ENCODE results near the gene DBNL.
"Not testable (repeated sequence)": the region's sequence is repeated elsewhere in the genome, so short reads cannot be mapped to it uniquely, and the experiment has no call there.

DBNL gene

DNA sequence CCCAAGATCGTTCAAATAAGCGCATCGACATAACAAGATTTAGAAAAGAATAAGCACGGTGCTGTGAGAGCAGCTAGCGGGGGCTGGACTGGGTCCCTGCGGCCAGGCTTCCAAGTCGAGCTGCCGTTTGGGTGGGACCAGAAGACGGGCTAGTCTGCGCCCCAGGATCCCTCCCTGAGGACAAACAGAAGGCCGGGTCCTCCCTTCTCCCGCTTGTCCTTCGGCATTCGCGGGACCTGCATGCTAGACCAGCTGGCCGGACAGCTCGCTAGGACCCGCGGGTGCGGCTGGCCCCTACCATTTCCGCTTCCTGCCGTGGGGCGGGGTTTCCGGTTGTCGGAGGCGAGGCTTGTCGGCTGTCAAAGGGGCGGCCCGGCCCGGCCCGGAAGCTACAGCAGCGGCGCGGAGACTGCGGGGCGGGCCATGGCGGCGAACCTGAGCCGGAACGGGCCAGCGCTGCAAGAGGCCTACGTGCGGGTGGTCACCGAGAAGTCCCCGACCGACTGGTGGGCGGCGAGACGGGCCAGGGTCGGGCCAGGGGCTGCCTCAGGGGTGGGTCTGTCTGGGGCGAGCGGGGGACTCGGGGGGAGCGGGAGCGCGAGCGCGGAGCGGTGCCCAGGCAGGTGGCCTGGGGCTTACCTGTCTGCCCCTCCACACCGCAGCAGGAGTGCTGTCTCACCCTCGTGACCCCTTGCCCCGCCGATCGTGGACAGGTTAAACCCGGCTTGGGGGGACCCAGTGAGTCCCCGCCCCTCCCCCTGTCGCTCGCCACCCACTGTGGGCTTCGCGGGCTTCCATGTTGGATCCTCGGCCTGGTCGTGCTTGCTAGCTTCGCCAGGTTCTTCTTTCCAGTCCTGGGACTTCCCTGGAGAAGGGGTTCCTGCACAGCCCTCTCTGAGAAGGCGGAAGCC, at the start of gene DBNL:
Gene DBNL, plus strand, starts transcription at position 388 of the 911 bp plus-strand sequence. Its CDS starts 36 bp downstream, at position 424.
- TF ChIP-seq, protein P1, sequence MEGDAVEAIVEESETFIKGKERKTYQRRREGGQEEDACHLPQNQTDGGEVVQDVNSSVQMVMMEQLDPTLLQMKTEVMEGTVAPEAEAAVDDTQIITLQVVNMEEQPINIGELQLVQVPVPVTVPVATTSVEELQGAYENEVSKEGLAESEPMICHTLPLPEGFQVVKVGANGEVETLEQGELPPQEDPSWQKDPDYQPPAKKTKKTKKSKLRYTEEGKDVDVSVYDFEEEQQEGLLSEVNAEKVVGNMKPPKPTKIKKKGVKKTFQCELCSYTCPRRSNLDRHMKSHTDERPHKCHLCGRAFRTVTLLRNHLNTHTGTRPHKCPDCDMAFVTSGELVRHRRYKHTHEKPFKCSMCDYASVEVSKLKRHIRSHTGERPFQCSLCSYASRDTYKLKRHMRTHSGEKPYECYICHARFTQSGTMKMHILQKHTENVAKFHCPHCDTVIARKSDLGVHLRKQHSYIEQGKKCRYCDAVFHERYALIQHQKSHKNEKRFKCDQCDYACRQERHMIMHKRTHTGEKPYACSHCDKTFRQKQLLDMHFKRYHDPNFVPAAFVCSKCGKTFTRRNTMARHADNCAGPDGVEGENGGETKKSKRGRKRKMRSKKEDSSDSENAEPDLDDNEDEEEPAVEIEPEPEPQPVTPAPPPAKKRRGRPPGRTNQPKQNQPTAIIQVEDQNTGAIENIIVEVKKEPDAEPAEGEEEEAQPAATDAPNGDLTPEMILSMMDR (IDR thresholded peaks at IDR 0.05; ENCODE audit: insufficient read depth, missing control alignments) = no peak
- FAIRE-seq (no peak), DNase-seq (ENCODE audit: insufficient read length, low spot score) (peak; percentile 89)

DNA sequence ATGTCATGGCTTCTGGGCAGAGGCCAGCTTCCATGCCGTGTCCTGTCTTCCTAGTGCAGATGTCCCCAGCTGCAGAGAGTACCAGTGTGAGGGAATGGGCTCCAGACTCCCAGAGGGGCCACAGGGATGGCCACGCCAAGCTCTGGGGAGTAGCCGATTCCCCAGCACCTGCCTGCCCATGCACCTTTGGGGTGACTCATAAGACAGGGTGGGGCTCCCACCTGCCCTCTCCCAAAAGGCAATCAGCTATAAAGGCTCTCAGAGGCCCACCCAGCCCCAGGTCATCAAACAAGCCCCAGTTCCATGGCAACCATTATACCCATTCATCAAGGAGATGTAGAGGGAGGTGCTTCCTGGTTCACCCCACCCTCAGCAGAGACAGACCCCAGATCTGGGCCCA, 47.0 kb upstream of the DBNL start, which contains the start of gene SPDYE1:
Gene SPDYE1, plus strand, starts transcription at position 366 of the 400 bp plus-strand sequence. CDS start 2,053 bp downstream, outside the sequence.
- FAIRE-seq; DNase-seq (ENCODE audit: insufficient read length, low spot score): not testable (repeated sequence)

DNA sequence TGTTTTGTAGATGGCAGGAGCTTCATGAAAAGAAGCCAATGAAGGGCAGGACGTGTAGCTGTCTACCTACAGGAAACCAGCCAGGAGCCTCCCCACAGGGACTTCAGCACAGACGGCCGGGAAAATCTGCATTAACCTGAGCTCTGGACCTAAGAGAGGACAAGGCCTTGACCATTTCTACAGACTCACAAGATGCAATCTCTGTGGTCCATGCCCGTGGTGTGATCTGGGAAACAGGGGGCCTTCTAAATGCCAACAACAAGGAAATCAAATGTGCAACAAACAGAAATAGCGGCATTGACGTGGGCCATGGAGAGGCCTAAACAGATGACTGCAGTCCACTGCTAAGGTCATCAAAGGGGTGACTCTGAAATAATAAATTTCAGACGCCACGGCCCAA, 32.4 kb upstream of the DBNL start:
- FAIRE-seq; DNase-seq (ENCODE audit: insufficient read length, low spot score): not testable (repeated sequence)

DNA sequence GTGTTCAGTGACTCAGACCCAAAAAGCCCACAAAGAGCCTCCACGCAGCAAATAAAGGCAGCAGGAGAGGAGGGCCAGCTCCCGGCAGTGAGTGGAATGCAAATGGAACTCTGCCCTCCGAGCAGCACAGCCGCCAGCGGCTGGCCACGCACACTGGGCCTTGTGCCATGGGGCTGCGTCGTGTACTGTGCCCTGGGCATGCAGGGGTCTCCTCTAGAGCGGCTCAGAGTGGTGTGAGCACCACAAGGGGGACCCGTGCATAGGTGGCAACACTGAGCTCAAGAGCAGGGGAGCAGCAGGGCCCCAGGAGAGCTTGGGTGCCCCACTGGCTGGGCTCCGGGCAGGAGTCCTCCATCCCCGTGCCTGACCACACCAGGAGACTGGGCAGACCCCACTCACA, 29.4 kb upstream of the DBNL start:
- DNase-seq (ENCODE audit: insufficient read length, low spot score); FAIRE-seq: not testable (repeated sequence)

DNA sequence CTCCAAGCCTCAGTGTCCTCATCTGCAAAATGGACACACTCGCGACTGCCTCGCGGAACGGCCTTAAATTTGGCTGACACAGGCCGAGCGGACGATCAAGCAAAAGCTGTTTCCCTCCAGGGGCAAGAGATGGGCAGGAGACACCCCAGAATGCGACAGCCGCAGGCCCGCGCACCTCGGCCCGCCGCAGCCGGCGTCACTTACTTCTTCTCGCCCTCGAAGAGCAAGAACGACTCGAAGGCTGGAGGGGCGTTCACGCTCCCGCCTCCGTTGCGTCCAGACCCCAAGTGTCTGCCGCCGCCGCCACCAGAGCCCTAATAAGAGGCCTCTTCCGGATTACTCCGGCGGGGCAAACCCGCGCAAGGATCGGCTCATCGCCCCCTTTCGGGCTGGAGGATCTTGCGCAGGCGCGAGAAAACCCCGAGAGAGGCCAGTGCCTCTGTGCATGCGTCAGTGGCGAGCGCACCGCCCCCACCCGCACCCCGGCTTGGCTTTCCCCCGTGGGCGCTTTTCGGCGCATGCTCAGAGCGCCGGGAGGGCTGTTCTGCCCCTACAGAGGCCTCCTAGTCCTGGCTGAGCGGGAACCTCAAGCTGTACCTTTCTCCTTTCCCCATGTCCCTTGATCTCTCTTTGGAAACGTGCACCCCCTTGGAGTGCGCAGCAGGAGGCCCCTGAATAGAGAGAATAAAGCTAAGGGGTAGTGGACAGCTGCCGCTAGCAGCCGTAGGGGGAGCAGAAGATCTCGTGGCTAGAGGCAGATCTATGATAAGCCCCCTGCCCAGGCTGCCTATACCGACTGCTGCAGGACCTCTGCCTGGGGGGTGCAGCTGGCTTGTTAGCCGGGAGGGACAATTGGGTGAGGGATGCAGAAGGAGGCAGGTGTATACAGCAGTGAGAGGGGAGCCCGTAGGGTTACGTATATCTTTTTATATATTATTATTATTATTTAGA, 25.4 kb upstream of the DBNL start:
- not testable (repeated sequence) for FAIRE-seq
- peak; percentile 91 for DNase-seq (ENCODE audit: insufficient read length, low spot score)
- TF ChIP-seq, protein P1 (IDR thresholded peaks at IDR 0.05; ENCODE audit: insufficient read depth, missing control alignments) = peak; percentile 62

DNA sequence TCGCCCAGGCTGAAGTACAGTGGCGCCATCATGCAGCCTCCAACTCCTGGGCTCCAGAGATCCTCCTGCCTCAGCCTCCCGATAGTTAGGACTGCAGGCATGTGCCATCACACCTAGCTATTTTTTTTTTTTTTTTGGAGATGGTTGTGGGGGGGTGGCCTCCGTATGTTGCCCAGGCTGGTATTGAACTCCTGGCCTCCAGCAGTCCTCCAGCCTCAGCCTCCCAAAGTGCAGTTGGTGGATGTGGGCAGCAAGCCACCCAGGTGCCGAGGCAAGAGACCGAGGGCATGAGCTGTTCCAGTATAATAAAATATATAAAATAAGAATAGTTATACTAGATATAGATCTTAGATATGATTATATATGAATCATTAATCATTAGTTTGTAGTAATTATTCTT, 24.7 kb upstream of the DBNL start:
- DNase-seq (ENCODE audit: insufficient read length, low spot score); FAIRE-seq: not testable (repeated sequence)

DNA sequence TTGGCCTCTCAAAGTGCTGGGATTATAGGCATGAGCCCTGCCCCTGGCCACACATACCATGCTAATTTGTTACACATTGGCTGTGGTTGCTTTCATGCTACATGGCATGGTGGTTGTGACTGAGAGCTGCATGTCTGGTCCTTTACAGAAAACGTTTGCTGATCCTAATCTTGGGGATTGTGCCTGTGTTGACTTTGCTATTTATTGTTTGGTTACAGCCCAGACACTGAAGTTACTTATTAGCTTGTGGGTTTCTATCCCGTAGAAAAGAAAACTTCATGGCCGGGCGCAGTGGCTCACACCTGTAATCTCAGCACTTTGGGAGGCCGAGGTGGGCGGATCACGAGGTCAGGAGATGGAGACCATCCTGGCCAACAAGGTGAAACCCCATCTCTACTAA, 22.4 kb upstream of the DBNL start:
- DNase-seq (ENCODE audit: insufficient read length, low spot score); FAIRE-seq: not testable (repeated sequence)

DNA sequence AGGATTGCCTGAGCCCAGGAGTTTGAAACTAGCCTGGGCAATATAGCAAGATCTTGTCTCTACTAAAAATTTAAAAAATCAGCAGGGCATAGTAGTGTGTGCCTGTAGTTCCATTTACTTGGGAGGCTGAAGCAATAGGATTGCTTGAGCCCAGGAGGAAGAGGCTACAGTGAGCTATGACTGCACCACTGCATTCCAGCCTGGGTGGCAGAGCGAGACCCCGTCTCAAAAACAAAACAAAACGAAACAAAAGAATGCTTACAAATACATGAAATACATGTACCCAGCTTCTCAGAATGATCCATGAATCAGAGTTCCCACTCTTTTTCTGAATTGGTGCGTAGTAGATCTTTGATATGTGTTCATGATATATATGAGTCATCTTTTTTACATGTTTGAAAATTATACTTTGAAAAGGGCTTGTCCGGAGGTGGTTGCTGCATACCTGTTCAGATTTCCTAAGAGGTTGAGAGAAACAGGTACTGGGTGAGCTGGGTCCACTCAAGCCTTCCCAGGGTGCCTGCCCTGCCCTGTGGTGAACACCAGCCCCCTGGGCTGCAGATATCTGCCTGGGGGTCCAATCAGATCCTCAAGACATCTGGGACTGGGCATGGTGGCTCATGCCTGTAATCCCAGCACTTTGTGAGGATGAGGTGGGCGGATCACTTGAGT, 21.6 kb upstream of the DBNL start:
- FAIRE-seq; DNase-seq (ENCODE audit: insufficient read length, low spot score): not testable (repeated sequence)

DNA sequence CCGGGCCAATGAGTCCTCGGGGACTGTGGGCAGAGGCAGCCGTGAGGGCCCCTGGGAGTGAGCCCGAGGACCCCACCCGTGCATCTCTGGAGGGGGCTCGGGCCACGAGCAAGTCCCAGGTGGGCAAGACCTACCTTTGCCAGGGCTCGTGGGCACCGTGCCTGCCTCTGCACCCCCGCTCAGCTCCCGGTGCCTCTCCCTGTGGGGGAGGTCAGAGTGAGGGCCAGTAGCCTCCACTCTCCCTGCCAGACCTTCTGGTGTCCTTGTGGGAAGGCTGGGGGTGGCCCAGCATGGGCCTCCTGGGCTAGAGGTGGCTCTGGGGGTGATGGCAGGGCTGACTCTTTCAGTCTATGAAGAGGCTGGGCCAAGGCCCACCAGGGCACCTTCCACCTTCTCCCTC, 15.1 kb upstream of the DBNL start:
- DNase-seq (ENCODE audit: insufficient read length, low spot score); FAIRE-seq: not testable (repeated sequence)

DNA sequence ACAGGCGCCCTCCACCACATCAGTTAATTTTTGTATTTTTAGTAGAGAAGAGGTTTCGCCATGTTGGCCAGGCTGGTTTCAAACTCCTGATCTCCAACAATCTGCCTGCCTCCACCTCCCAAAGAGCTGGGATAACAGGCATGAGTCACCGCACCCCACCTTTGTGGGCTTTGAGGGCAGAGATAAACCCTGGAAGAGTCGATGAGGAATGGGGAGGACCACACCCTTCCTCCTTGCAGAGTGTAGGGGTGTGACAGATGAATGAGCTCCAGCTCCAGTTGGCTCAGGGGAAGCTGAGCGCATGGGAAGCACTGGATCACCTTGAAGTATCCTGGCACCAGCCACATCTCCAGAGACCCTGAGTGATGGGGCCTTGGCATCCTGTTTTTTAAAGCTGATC, 14.5 kb upstream of the DBNL start:
- DNase-seq (ENCODE audit: insufficient read length, low spot score); FAIRE-seq: not testable (repeated sequence)

DNA sequence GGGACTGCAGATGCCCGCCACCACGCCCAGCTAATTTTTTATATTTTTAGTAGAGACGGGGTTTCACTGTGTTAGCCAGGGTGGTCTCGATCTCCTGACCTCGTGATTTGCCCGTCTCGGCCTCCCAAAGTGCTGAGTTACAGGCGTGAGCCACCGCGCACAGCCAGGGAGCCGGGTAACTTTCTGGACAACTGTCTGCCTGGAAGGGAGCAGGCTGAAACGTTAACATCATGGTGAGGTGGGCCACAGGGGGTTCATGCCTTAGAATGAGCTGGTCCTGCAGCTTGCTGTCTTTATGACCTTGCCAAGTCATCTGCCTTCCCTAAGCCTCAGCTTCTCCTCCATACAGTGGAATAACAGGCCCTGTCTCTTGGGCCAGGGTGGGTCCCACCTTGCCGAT, 13.2 kb upstream of the DBNL start:
- DNase-seq (ENCODE audit: insufficient read length, low spot score); FAIRE-seq: not testable (repeated sequence)

DNA sequence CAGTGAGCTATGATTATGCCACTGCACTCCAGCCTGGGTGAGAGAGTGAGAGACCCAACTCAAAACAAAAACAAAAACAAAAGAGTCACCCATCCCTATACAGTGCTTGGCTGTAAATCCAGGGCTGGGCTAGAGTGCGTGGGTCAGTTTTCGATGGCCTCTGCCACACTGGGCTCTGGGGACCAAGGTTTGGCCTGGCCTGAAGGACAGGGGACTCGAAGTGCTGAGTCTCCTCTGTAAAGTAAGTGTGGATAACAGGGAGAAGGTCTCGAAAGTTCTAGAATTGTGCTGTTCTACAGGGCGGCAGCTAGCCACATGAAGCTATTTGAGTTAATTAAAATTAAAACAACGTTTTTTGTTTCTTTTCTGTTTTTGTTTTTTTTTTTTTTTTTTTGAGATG, 12.5 kb upstream of the DBNL start:
- FAIRE-seq; DNase-seq (ENCODE audit: insufficient read length, low spot score): not testable (repeated sequence)

DNA sequence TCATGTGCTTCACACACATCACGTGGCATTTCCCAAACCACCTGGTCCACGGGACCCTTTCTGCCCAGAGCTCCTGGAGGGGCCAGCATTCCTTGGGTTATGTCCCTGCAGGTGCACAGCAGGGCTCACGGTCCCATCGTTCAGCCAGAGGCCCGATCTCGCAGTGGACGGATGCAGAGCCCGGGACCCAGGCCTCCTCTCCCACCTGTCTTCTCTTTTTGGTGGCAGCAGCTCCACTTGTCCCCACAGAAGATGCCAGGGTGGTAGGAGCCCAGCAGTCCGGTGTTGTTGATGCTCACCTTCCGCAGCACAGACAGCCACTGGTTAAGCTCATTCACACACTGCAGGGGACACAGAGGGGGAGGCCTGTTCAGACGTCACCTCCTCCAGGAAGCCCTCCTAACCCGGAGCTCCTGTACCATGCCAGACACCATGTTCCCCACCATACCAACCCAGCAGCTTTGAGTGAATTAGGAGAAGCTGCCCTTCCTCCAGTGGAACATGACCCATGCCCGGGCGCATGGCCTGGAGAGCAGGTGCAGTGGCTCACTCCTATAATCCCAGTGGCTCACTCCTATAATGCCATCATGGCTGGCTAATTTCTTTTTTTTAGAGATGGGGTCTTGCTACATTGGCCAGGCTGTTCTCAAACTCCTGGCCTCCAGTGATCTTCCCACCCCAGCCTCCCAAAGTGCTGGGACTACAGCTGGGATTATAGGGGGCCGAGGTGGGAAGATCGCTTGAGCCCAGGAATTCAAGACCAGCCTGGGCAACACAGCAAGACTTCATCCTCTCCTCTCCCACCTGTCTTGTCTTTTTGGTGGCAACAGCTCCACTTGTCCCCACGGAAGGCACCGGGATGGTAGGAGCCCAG, 10.3 kb upstream of the DBNL start:
- not testable (repeated sequence) for DNase-seq (ENCODE audit: insufficient read length, low spot score); FAIRE-seq

DNA sequence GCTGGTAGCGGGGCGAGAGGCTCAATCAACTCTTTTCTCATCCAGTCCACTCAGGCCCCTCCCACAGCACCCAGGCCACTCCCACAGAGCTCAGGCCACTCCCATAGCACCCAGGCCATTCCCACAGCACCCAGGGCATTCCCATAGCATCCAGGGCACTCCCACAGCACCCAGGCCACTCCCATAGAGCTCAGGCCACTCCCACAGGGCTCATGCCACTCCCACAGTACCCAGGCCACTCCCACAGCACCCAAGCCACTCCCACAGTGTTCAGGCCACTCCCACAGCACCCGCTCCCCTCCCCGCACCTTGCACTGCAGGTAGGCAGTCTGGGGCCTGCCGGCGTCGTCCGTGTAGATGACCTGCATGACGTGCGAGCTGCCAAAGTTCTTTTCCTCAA, 8.1 kb upstream of the DBNL start:
- not testable (repeated sequence) for DNase-seq (ENCODE audit: insufficient read length, low spot score); FAIRE-seq

DNA sequence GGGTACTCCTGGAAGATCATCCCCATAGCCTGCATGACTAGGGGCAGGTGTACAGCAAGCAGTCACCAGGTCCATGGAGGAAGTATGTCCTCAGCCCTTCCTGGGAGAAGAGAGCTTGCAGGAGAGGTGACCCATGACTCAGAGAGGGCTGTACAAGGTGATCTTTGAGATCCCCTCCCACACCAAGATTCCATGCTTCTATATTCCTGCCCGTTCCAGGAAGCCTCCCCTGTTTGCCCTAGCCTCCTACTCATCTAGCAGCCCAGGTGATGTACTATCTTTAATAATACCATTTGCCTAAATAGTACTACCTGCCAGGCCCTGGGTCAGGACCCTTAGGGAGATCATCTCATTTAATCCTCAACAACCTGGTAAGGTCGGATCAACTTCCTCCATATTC, 6.6 kb upstream of the DBNL start:
- not testable (repeated sequence) for FAIRE-seq; DNase-seq (ENCODE audit: insufficient read length, low spot score)

DNA sequence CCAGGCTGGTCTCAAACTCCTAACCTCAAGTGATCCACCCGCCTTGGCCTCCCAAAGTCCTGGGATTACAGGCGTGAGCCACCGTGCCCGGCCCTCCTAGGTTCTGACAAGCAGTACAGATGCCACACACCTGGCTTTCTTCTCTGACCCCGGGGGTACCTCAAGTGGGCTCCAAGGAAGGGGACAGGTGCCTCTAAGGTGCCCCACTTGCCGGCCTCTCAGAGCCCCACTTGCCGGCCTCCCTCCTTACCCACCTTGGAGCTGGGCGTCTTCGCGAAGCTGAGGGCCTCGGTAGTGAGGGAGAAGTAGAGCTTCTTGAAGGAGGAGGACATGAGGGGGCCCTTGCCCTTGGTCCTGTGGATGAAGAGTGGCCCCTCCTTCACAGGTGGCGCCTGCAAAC, 5.9 kb upstream of the DBNL start:
- FAIRE-seq; DNase-seq (ENCODE audit: insufficient read length, low spot score): not testable (repeated sequence)
